Frontal cortex (tissue), 4 donors: Measurements from ENCODE around the gene MPRIP. TPM values are rescaled to one million over a fixed set of nuclear protein-coding genes. Genes with fewer than 3 reads are reported as not detected.
"Not testable (repeated sequence)": the region's sequence is repeated elsewhere in the genome, so short reads cannot be mapped to it uniquely, and the experiment has no call there.

Experiments
- DNase-seq, 2 donors: peaks; one replicate each; pipeline ENCODE4 v3.0.0; 2012; ENCODE audit warnings: low spot score in 2 of 2
- FAIRE-seq: peaks from 2 replicates; lab custom pipeline; 2012; peaks lifted over from hg19 to GRCh38; lab: Jason Lieb, UNC
- total RNA-seq: library from RNA; depleted of rRNA; stranded (reverse); fragments of >200 nt; gene quantifications from one replicate; pipeline ENCODE4 v1.2.3, GENCODE V29; 2014
- donor health status: control.
- donor health status: control.
- donor health status: control.

The MPRIP gene
- total RNA-seq, 1 donor from 2014 or later, result 131 TPM

GRCh38 chr17:17186551-17187505, 144.6 kb downstream of the MPRIP start:
- DNase-seq (no peak), FAIRE-seq (no peak)

- FAIRE-seq (no peak), DNase-seq (no peak)
These were observed 146.3 kb downstream of the MPRIP start for GRCh38 chr17:17188586-17188985.

GRCh38 chr17:17189559-17189958, 147.3 kb downstream of the MPRIP start:
- DNase-seq (no peak), FAIRE-seq (no peak)

- FAIRE-seq, result no peak
- no peak for DNase-seq
These were observed 147.9 kb downstream of the MPRIP start for GRCh38 chr17:17190188-17190587.

GRCh38 chr17:17191346-17191792, 149.1 kb downstream of the MPRIP start:
- no peak for DNase-seq
- no peak for FAIRE-seq

GRCh38 chr17:17191961-17192381, 149.7 kb downstream of the MPRIP start:
- FAIRE-seq, result no peak
- no peak for DNase-seq

GRCh38 chr17:17195466-17195865, 153.2 kb downstream of the MPRIP start:
- not testable (repeated sequence) for DNase-seq, FAIRE-seq

- DNase-seq, result no peak
- no peak for FAIRE-seq
These were observed 154.5 kb downstream of the MPRIP start for GRCh38 chr17:17196776-17197175.

GRCh38 chr17:17198281-17198680, 156.0 kb downstream of the MPRIP start:
- DNase-seq (no peak), FAIRE-seq (no peak)

- no peak for FAIRE-seq
- DNase-seq, result no peak
These were observed 158.1 kb downstream of the MPRIP start for GRCh38 chr17:17200311-17200710.

GRCh38 chr17:17200831-17201230, 158.6 kb downstream of the MPRIP start:
- DNase-seq, result no peak
- FAIRE-seq, result no peak

GRCh38 chr17:17201271-17201670, 159.0 kb downstream of the MPRIP start:
- no peak for FAIRE-seq

GRCh38 chr17:17201907-17202306, 159.7 kb downstream of the MPRIP start:
- DNase-seq (no peak), FAIRE-seq (no peak)

More at GRCh38 chr17:17201271-17201670, 159.0 kb downstream of the MPRIP start:
- DNase-seq, result no peak

GRCh38 chr17:17203173-17203730, 161.0 kb downstream of the MPRIP start:
- no peak for DNase-seq
- no peak for FAIRE-seq

- FAIRE-seq (no peak), DNase-seq (peak; percentile 62 to 71)
These were observed 161.9 kb downstream of the MPRIP start for GRCh38 chr17:17204041-17204591.

- no peak for FAIRE-seq
These were observed 162.5 kb downstream of the MPRIP start for GRCh38 chr17:17204635-17205231.

GRCh38 chr17:17205368-17206123, 163.3 kb downstream of the MPRIP start:
- FAIRE-seq, result no peak
- peak in 1 of 2 donors; percentile 41 for DNase-seq

More at GRCh38 chr17:17204635-17205231, 162.5 kb downstream of the MPRIP start:
- no peak for DNase-seq

- peak; percentile 78 to 83 for DNase-seq
- no peak for FAIRE-seq
These were observed 164.1 kb downstream of the MPRIP start, which contains the start of gene PLD6 for GRCh38 chr17:17206124-17206912. PLD6 (minus strand) TSS chr17:17206333; CDS start chr17:17206286, 47 bp downstream.

GRCh38 chr17:17206913-17207335, 164.7 kb downstream of the MPRIP start:
- FAIRE-seq, result no peak
- no peak for DNase-seq
